Stimulated activated CD8-positive, alpha-beta memory T cell treated with anti-CD3 and anti-CD28 coated beads, Interleukin-7, amount 100 ng/mL, for 48 hours (primary cell): ENCODE results near the gene MAMDC4.

ENCODE experiments used
- DNase-seq, 2 donors: peaks; one replicate each; pipeline ENCODE4 v3.0.0-alpha.2; 2020; ENCODE audit warnings: low read depth in 1 of 2; ENCODE audit errors: extremely low read depth in 1 of 2

Gene MAMDC4

GRCh38 chr9:136848393-136849037 is 3.6 kb upstream of the MAMDC4 start:
- no peak for DNase-seq

- peak; percentile 95 to 97 for DNase-seq
Measured at GRCh38 chr9:136849038-136849959, 2.8 kb upstream of the MAMDC4 start, which contains the start of gene PHPT1. Gene PHPT1, plus strand, starts transcription at chr9:136849409. Its CDS starts 22 bp downstream, at chr9:136849431.

- DNase-seq: no peak
Measured at GRCh38 chr9:136849960-136850865, 1.9 kb upstream of the MAMDC4 start.

- DNase-seq: no peak
Measured at GRCh38 chr9:136850866-136851775, 1.0 kb upstream of the MAMDC4 start.

GRCh38 chr9:136852664-136853595 is 784 bp downstream of the MAMDC4 start:
- no peak for DNase-seq

GRCh38 chr9:136853596-136854112 is 1.5 kb downstream of the MAMDC4 start:
- DNase-seq: no peak

- DNase-seq: no peak
Measured at GRCh38 chr9:136854113-136854841, 2.1 kb downstream of the MAMDC4 start.

GRCh38 chr9:136854842-136855460 is 2.8 kb downstream of the MAMDC4 start:
- no peak for DNase-seq

GRCh38 chr9:136855461-136856078 is 3.4 kb downstream of the MAMDC4 start:
- no peak for DNase-seq

GRCh38 chr9:136856079-136856476 is 3.9 kb downstream of the MAMDC4 start:
- DNase-seq: no peak

- DNase-seq: no peak
Measured at GRCh38 chr9:136856541-136857141, 4.5 kb downstream of the MAMDC4 start.

- no peak for DNase-seq
Measured at GRCh38 chr9:136857166-136857565, 5.0 kb downstream of the MAMDC4 start.

- DNase-seq: no peak
Measured at GRCh38 chr9:136857581-136858412, 5.7 kb downstream of the MAMDC4 start.

GRCh38 chr9:136858452-136858843 is 6.3 kb downstream of the MAMDC4 start:
- DNase-seq: no peak

- no peak for DNase-seq
Measured at GRCh38 chr9:136858844-136859757, 7.0 kb downstream of the MAMDC4 start.
